CD4-positive, alpha-beta T cell (primary cell): ENCODE data around the gene GALNT2. TPM values are rescaled to one million over a fixed set of nuclear protein-coding genes. Genes with fewer than 3 reads are reported as not detected.

Source experiments
- ATAC-seq: fragments of 200-7000 bp; cut with Tn5 transposase; one replicate; pipeline ENCODE4 v1.10.0; 2022; ENCODE audit warnings: mild to moderate bottlenecking; ENCODE audit not compliant: poor library complexity
- CTCF ChIA-PET: fragments of 350-600 bp; sonication (Branson Sonifier 250); formaldehyde crosslinking; loops from one replicate; lab custom pipeline; 2021; ENCODE audit warnings: antibody characterized with exemption, inconsistent platforms; lab: Charles Lee
- POLR2A ChIA-PET: fragments of 350-600 bp; sonication (Branson Sonifier 250); formaldehyde crosslinking; loops from one replicate; lab custom pipeline; 2021; ENCODE audit warnings: antibody characterized with exemption, inconsistent platforms; lab: Charles Lee
- DNase-seq, 14 experiments: peaks; one replicate each; pipeline ENCODE4 v3.0.0-alpha.2; 2013 to 2020; ENCODE audit warnings: mixed read lengths in 2 of 14
- H3K27ac ChIP-seq, 2 donors: one replicate each; pipeline versions ENCODE4 v1.5.1 to v1.7.0; 2013; ENCODE audit warnings: low read length in 2 of 2, low read depth in 1 of 2, mild to moderate bottlenecking in 1 of 2
- H3K27me3 ChIP-seq, 2 experiments: 1 replicate in 1 of 2; 2 replicates in 1 of 2; pipeline versions ENCODE4 v1.6.1 to v1.7.0; 2013; ENCODE audit warnings: low read length in 2 of 2, control low read depth in 1 of 2, mild to moderate bottlenecking in 1 of 2, moderate library complexity in 1 of 2; ENCODE audit not compliant: insufficient read depth in 2 of 2, control insufficient read depth in 1 of 2
- H3K36me3 ChIP-seq: one replicate; pipeline ENCODE4 v1.6.1; 2013; ENCODE audit warnings: low read length, control low read depth; ENCODE audit not compliant: insufficient read depth
- H3K4me1 ChIP-seq: one replicate; pipeline ENCODE4 v1.6.1; 2013; ENCODE audit warnings: low read length, control low read depth; ENCODE audit not compliant: insufficient read depth
- H3K4me3 ChIP-seq: one replicate; pipeline ENCODE4 v1.5.1; 2013; ENCODE audit warnings: mild to moderate bottlenecking, low read length, moderate library complexity
- H3K9me3 ChIP-seq, 2 experiments: 1 replicate in 1 of 2; 2 replicates in 1 of 2; pipeline versions ENCODE4 v1.6.1 to v1.7.0; 2013; ENCODE audit warnings: low read length in 2 of 2, mild to moderate bottlenecking in 2 of 2, control low read depth in 1 of 2, moderate library complexity in 1 of 2; ENCODE audit not compliant: control insufficient read depth in 1 of 2, insufficient read depth in 1 of 2
- H3K27ac Mint-ChIP-seq: one replicate; pipeline ENCODE4 v1.8.0; 2020; ENCODE audit warnings: mixed read lengths
- H3K27me3 Mint-ChIP-seq: one replicate; pipeline ENCODE4 v1.8.0; 2021; ENCODE audit warnings: mixed read lengths
- H3K36me3 Mint-ChIP-seq: one replicate; pipeline ENCODE4 v1.8.0; 2021; ENCODE audit warnings: low read depth, mixed read lengths
- H3K4me1 Mint-ChIP-seq: one replicate; pipeline ENCODE4 v1.8.0; 2021; ENCODE audit warnings: low read depth, mixed read lengths
- H3K4me3 Mint-ChIP-seq: one replicate; pipeline ENCODE4 v1.8.0; 2020; ENCODE audit warnings: mild to moderate bottlenecking, mixed read lengths
- H3K9me3 Mint-ChIP-seq: one replicate; pipeline ENCODE4 v1.8.0; 2020; ENCODE audit warnings: mixed read lengths
- CTCF ChIP-seq: fragments of 200-600 bp; IDR thresholded peaks from one replicate; pipeline ENCODE4 v1.8.0; 2022; ENCODE audit warnings: antibody characterized with exemption, mild to moderate bottlenecking
- intact Hi-C, 2 experiments: fragments of 100-400 bp; cut with DNase I in 1 of 2; cut with micrococcal nuclease in 1 of 2; formaldehyde crosslinking; loops; one replicate each; pipeline versions ENCODE4 v1.15.1 to v1.9.0; 2023 to 2025; cut with DNase I, micrococcal nuclease
- total RNA-seq, 174 experiments: library from RNA in 2 of 174; stranded (reverse) in 2 of 174; gene quantifications; one replicate each; pipeline ENCODE4 v1.2.3 and lab custom pipeline; 2021 to 2026

GALNT2 gene
- total RNA-seq, 2 experiments from 2014 or later = 11.0 to 11.4 TPM

GRCh38 chr1:230140221-230141020 lies 73.4 kb downstream of the GALNT2 start:
- Histone ChIP-seq H3K4me3 (no peak overlapping the region), H3K36me3 (no peaks in the 10 kb centered on the region), H3K9me3 (no peaks in the 10 kb centered on the region), H3K4me1 (peaks cover 13% of the 10 kb centered on the region), H3K27me3 (no peaks in the 10 kb centered on the region), H3K27ac (no peak overlapping the region)
- ChIA-PET CTCF (no interaction called here), POLR2A (no interaction called here)
- peaks cover 38% of the 10 kb centered on the region for H3K4me1 Mint-ChIP-seq
- no peak for DNase-seq
- no peak for ATAC-seq
- H3K27me3 Mint-ChIP-seq = no peaks in the 10 kb centered on the region
- intact Hi-C loops = no loop called here
- no peak overlapping the region for H3K27ac Mint-ChIP-seq
- H3K36me3 Mint-ChIP-seq = peaks cover 4% of the 10 kb centered on the region
- no peak for TF ChIP-seq CTCF
- no peaks in the 10 kb centered on the region for H3K9me3 Mint-ChIP-seq
- no peak overlapping the region for H3K4me3 Mint-ChIP-seq

GRCh38 chr1:230141021-230141648 lies 74.1 kb downstream of the GALNT2 start:
- Mint-ChIP-seq H3K9me3 (no peaks in the 10 kb centered on the region), H3K4me3 (no peak overlapping the region), H3K27me3 (no peaks in the 10 kb centered on the region), H3K4me1 (peaks cover 44% of the 10 kb centered on the region), H3K27ac (no peak overlapping the region), H3K36me3 (peaks cover 4% of the 10 kb centered on the region)
- Histone ChIP-seq H3K27me3 (no peaks in the 10 kb centered on the region), H3K27ac (no peak overlapping the region), H3K36me3 (no peaks in the 10 kb centered on the region), H3K4me1 (peaks cover 16% of the 10 kb centered on the region), H3K9me3 (no peaks in the 10 kb centered on the region), H3K4me3 (no peak overlapping the region)
- ChIA-PET CTCF (no interaction called here), POLR2A (no interaction called here)
- intact Hi-C loops = no loop called here
- no peak for DNase-seq
- no peak for ATAC-seq
- TF ChIP-seq CTCF = no peak

- CTCF ChIA-PET = no interaction called here
- H3K27ac ChIP-seq = no peak overlapping the region
Observed at GRCh38 chr1:230141797-230142607, 75.0 kb downstream of the GALNT2 start.

More at GRCh38 chr1:230141797-230142607, 75.0 kb downstream of the GALNT2 start:
- Histone ChIP-seq H3K36me3 (no peaks in the 10 kb centered on the region), H3K4me1 (peaks cover 16% of the 10 kb centered on the region), H3K9me3 (no peaks in the 10 kb centered on the region), H3K4me3 (no peak overlapping the region), H3K27me3 (no peaks in the 10 kb centered on the region)
- intact Hi-C loops = no loop called here
- no peak for TF ChIP-seq CTCF
- Mint-ChIP-seq H3K27me3 (no peaks in the 10 kb centered on the region), H3K27ac (no peak overlapping the region), H3K9me3 (no peaks in the 10 kb centered on the region), H3K4me1 (peaks cover 53% of the 10 kb centered on the region), H3K36me3 (peaks cover 4% of the 10 kb centered on the region), H3K4me3 (no peak overlapping the region)
- no peak for DNase-seq
- ATAC-seq = no peak
- POLR2A ChIA-PET = no interaction called here
